ENCODE data around the gene PIK3C2B.
"Not testable (repeated sequence)": the region's sequence is repeated elsewhere in the genome, so short reads cannot be mapped to it uniquely, and the experiment has no call there.

The PIK3C2B gene

GRCh38 chr1:204494281-204495077 is at the start of gene PIK3C2B:
PIK3C2B (minus strand) TSS chr1:204494805; CDS start chr1:204469802, 25,003 bp downstream.
- DNase-seq, result peak; percentile 69

DNA sequence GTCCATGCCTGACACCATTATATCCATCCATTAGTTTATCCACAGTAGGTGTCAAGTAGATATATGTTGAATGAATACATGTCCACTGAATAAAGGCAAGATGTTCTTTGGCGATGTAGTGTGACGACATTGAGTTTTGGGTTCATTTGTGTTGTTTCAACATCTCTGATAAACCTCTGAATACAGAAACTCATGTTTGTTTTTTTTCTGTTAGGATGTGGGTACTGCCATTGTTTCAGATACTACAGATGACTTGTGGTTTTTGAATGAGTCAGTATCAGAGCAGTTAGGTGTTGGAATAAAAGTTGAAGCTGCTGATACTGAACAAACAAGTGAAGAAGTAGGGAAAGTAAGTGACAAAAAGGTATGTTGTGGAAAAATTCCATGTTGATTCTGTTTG is 49.7 kb upstream of the PIK3C2B start:
- DNase-seq, result no peak

DNA sequence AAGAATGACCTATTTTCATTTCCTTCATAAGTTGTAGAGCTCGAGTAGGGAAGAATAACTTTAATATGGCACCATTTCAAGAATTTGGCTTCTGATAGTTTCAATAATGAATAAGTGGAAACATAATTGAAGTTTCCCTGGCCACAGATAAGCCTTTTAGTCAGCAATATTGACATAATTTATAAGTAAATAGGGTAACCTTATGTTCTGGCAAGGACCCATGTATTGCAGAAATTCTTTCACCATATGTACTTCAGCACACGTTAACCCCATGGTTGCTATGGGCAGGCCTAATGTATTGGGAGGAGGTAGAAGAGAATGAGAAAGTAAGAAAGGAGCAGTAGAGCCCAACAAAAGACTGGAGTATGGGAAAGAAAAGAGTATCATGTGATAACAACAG is 47.0 kb upstream of the PIK3C2B start:
- no peak for DNase-seq

DNA sequence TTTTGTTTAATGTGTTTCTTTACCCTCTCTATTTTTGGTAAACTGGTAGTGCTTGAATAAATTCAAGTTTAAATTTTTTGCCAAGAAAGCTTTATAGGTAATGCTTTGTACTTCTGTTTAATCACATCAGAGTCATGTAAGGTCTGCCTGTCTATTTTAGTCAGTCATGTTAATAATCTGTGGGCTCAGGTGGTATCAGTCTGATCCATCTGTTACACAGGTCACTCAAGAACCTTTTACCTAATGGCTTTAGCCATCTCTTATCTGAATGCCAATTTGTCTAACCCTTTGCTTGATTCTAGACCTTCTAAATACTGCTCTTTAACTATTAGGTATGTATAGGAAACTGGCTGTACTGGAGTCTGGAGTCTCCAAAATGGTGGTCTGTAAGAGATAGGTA is 38.2 kb upstream of the PIK3C2B start:
- no peak for DNase-seq

DNA sequence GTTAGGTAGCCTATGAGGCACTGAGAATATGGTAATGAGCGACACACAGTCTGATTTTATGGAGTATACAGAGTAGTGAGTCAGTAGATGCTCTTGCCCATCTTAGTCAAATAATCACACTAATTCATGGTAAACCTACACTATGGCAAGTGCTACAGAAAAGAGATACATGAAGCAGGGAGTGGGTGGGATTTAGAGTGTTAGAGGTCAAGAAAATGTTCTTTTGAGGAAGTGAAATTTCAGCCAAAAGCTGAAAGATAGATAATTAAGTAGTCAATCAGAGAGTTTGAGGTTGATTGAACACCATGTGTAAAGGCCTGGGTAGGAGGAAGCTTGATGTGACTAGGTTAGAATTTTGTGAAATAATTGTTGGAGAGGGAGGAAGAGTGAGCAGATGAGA is 36.3 kb upstream of the PIK3C2B start:
- DNase-seq, result no peak

DNA sequence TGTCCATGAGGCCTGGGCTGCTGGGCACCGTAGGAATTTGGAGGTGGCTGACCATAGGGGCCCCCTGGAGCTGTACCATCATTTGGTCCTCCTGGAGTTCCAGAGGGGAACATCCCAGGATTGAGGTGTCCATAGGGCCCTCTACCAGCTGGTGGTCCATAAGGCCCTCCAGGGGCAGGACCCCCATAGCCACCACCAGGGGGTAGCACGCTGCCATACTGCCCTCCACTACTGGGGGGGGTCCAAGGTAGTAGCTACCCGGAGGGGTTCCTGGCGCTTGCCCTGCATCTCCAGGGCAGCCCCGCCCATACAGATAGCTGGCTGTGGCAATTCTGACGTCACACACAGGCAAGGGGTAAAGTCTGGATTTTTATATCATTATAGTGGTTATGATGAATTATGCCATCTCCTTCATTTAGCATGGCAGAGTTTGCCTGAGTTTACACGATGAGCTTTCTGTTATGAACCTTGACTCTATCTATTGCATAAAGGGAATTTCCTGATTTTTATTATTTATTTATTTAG is 34.8 kb upstream of the PIK3C2B start:
- DNase-seq, result no peak

GRCh38 chr1:204528677-204529076 is 34.1 kb upstream of the PIK3C2B start:
- no peak for DNase-seq

DNA sequence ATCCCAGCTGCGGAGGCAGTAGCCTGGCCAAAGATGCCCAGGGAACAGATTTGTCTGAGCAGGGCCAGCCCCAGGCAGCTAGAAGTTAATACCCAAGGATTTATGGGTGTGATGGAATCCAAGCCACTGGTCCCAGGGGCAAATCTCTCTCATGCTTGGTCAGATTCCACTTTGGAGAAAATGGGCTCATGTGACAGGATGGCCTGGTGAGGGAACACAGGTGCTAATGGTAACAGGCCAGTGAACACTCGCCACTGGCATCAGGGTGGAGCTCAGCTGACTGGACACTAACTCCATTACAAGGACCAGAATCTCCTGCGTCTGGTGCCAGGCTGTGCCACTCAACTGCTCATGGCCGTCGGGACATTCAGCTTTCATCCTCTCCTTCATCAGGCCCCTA is 33.6 kb upstream of the PIK3C2B start:
- no peak for DNase-seq

- no peak for DNase-seq
Observed at GRCh38 chr1:204524986-204525385, 30.4 kb upstream of the PIK3C2B start.

DNA sequence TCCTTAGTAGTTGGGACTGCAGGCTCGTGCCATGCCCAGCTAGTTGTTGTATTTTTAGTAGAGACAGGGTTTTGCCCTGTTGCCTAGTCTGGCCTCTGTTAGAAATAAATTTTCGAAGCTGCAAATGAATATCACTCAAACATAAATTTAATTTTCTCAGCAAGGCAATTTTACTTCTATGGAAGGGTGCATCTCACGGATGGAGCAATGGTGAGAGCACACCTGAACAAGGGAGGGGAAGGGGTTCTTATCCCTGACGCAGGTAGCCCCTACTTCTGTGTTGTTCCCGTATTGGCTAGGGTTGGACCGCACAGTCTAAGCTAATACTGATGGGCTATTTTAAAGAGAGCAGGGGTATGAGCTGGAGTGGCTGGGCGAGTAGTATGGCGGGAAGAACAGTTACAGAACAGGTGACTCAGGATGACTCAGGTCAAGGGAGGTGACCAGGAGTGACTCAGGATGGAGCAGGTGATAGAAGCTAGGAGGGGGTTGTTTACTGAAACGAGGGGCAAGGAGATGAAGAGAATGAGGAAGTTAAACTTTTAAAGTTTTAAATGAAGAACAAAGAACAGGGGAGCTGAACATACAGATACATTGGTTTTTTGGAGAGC is 29.1 kb upstream of the PIK3C2B start:
- no peak for DNase-seq

- DNase-seq, result not testable (repeated sequence)
Observed at GRCh38 chr1:204521941-204522521, 27.4 kb upstream of the PIK3C2B start.

DNA sequence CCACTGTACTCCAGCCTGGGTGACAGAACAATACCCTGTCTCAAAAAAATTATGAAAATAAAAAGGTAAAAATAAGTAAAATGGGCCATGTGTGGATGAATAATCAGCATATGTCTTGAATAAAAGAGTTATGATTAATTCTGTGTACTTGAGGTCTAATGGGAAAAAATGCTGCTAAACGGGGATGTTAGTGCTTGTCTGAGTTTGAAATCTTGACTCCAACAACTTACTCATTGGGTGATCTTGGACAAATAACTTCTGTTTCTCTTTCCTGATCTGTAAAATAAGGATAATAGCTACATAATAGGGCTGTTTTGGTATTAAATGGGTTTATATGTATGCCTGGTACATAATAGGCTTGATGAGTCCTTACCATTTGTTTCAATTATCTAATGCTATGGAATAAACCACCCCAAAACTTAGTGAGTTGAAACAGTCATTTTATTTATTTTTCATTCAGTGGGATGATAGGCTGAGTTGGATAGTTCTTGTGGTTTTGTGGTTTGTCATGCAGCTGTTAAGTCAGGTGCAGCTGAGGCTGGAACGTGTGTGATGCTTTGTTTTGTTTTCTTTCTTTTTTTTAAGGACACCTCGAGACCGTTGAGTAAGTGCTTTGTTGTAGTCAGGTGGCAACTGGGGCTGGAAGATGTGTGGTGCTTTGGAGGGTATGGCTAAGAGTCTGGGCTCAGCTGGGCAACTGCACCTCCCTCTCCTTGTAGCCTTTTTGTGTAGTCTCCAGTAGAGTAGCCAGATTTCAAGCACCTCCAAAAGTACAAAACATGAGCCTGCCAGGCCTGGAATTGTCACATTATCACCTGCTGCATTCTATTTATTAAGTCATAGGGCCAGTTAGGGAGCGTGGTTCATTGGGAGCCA is 26.5 kb upstream of the PIK3C2B start:
- DNase-seq, result no peak

DNA sequence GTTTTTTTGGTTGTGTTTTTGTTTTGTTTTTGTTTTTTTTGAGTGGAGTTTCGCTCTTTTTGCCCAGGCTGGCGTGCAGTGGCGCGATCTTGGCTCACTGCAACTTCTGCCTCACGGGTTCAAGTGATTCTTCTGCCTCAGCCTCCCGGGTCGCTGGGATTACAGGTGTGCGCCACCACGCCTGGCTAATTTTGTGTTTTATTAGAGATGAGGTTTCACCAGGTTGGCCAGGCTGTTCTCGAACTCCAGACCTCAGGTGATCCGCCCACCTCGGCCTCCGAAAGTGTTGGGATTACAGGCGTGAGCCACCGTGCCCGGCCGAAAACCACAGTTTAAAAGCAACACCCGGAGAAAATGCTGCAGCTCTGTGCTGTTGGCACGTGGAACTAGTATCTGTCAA is 22.8 kb upstream of the PIK3C2B start:
- not testable (repeated sequence) for DNase-seq

GRCh38 chr1:204516180-204516879 is 21.7 kb upstream of the PIK3C2B start, which contains the start of gene MDM4:
MDM4 (plus strand) TSS chr1:204516406; CDS start chr1:204525519, 9,113 bp downstream.
- peak; percentile 96 for DNase-seq

DNA sequence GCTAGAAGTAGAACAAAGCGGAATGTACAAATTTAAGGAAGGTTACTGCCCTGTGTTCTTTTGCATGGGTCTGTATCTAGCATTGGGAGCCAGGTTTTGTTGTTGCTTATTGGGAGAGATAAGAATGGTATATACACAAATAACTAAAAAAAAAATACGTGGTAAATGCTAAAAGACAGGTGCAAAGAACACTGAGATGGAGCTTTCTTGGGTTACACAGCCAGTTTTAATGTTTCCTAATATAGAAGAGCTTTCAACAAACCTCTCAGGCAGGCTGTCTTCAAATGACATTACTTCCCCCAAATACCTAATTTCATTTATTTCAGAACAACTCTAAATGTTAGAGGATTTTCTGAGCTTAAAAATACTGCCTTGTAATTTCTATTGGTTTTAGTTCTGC is 20.2 kb upstream of the PIK3C2B start:
- DNase-seq, result no peak

DNA sequence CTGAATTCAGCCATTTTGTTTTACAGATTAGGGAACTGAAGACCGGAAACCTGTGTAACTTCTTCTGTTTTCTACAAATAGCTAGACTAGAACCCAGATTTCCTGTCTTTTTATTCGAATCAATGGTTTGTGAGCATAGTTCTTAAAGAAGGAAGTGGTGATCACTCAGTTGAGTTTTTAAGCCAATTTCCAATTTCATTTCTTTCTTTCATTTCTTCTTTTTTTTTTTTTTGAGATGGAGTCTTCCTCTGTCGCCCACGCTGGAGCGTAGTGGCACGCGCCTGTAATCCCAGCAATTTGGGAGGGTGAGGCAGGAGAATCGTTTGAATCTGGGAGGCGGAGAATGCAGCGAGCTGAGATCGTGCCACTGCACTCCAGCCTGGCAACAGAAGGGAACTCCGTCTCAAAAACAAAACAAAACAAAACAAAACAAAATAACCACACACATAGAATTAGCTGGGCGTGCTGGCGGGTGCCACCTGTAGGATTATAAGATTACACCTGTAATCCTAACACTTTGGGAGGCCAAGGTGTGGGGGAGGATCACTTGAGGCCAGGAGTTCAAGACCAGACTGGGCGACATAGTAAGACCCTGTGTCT is 18.6 kb upstream of the PIK3C2B start:
- DNase-seq, result no peak

GRCh38 chr1:204511366-204511765 is 16.8 kb upstream of the PIK3C2B start:
- no peak for DNase-seq

DNA sequence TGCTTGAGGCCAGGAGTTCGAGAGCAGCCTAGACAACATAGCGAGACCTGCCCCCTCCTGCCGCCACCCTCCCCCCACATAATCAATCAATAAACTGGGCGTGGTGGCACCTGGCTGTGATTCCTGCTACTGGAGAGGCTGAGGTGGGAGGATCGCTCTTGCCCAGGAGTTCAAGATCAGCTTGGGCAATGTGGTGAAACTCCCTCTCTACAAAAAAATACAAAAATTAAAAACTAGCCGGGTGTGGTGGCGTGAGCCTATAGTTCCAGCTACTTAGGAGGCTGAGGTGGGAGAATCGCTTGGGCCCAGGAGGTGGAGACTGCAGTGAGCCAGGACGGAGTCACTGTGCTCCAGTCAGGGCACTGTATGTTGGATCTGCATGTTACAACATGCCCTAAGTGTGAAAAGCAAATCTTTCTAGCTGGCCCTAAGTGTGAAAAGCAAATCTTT is 14.6 kb upstream of the PIK3C2B start:
- no peak for DNase-seq

- DNase-seq, result peak; percentile 25
Observed at GRCh38 chr1:204507317-204508105, 12.9 kb upstream of the PIK3C2B start.

- DNase-seq, result peak; percentile 79
Observed at GRCh38 chr1:204506969-204507316, 12.3 kb upstream of the PIK3C2B start.
